ENCODE results near the gene KCNG2. TPM values are rescaled to one million over a fixed set of nuclear protein-coding genes. Genes with fewer than 3 reads are reported as not detected.

KCNG2 gene
- total RNA-seq, 3 donors from 2014 or later (not counting 1 experiment from before 2014, with no cell fraction given): not detected

- H3K27ac ChIP-seq (ENCODE audit: low read length): no peak overlapping the region
Measured at GRCh38 chr18:79823120-79823519, 25.4 kb downstream of the KCNG2 start.

GRCh38 chr18:79825913-79826312, 28.2 kb downstream of the KCNG2 start:
- no peak overlapping the region for H3K27ac Mint-ChIP-seq
- H3K9me3 Mint-ChIP-seq: no peaks in the 10 kb centered on the region
- no peaks in the 10 kb centered on the region for H3K27me3 ChIP-seq (ENCODE audit: control insufficient read depth, insufficient read depth, low read length)
- H3K27me3 Mint-ChIP-seq (ENCODE audit: low read depth in 2 of 2): no peaks in the 10 kb centered on the region
- 78% methylated on average over 26 of the region's 26 CpGs for WGBS (ENCODE audit: insufficient coverage)
- no peaks in the 10 kb centered on the region for H3K4me1 ChIP-seq (ENCODE audit: control insufficient read depth, insufficient read depth, low read length)
- H3K4me1 Mint-ChIP-seq: no peaks in the 10 kb centered on the region
- H3K4me3 ChIP-seq (ENCODE audit: low read length): no peak overlapping the region
- H3K4me3 Mint-ChIP-seq: no peak overlapping the region
- DNase-seq (no peak), ATAC-seq (no peak)
- intact Hi-C loops (cut with micrococcal nuclease): no loop called here
- no peaks in the 10 kb centered on the region for H3K36me3 Mint-ChIP-seq
- H3K36me3 ChIP-seq (ENCODE audit: control insufficient read depth, insufficient read depth, low read length): no peaks in the 10 kb centered on the region
- H3K27ac ChIP-seq (ENCODE audit: low read length): no peak overlapping the region
- TF ChIP-seq CTCF (IDR thresholded peaks at IDR 0.05): no peak
- no peaks in the 10 kb centered on the region for H3K9me3 ChIP-seq (ENCODE audit: control insufficient read depth, insufficient read depth, low read length)

More at GRCh38 chr18:79823120-79823519, 25.4 kb downstream of the KCNG2 start:
- H3K27ac Mint-ChIP-seq: no peak overlapping the region
- Histone ChIP-seq H3K36me3 (ENCODE audit: control insufficient read depth, insufficient read depth, low read length) (no peaks in the 10 kb centered on the region), H3K27me3 (ENCODE audit: control insufficient read depth, insufficient read depth, low read length) (no peaks in the 10 kb centered on the region), H3K9me3 (ENCODE audit: control insufficient read depth, insufficient read depth, low read length) (no peaks in the 10 kb centered on the region), H3K4me1 (ENCODE audit: control insufficient read depth, insufficient read depth, low read length) (peaks cover 18% of the 10 kb centered on the region), H3K4me3 (ENCODE audit: low read length) (no peak overlapping the region)
- no peak for ATAC-seq
- H3K36me3 Mint-ChIP-seq: no peaks in the 10 kb centered on the region
- peaks cover 0 to 12% of the 10 kb centered on the region in 2 donors for H3K4me1 Mint-ChIP-seq
- WGBS (ENCODE audit: insufficient coverage): 90% methylated on average over 12 of the region's 12 CpGs
- H3K27me3 Mint-ChIP-seq (ENCODE audit: low read depth in 2 of 2): peaks cover 0 to 7% of the 10 kb centered on the region in 2 donors
- TF ChIP-seq CTCF (IDR thresholded peaks at IDR 0.05): no peak
- no peak for DNase-seq
- no peaks in the 10 kb centered on the region for H3K9me3 Mint-ChIP-seq
- no peak overlapping the region for H3K4me3 Mint-ChIP-seq
- intact Hi-C loops (cut with micrococcal nuclease): no loop called here

GRCh38 chr18:79826966-79827365, 29.2 kb downstream of the KCNG2 start:
- Mint-ChIP-seq H3K27me3 (ENCODE audit: low read depth in 2 of 2) (no peaks in the 10 kb centered on the region), H3K4me3 (no peak overlapping the region), H3K36me3 (no peaks in the 10 kb centered on the region), H3K9me3 (no peaks in the 10 kb centered on the region), H3K27ac (no peak overlapping the region), H3K4me1 (no peaks in the 10 kb centered on the region)
- Histone ChIP-seq H3K4me3 (ENCODE audit: low read length) (no peak overlapping the region), H3K4me1 (ENCODE audit: control insufficient read depth, insufficient read depth, low read length) (no peaks in the 10 kb centered on the region), H3K36me3 (ENCODE audit: control insufficient read depth, insufficient read depth, low read length) (no peaks in the 10 kb centered on the region), H3K27ac (ENCODE audit: low read length) (no peak overlapping the region), H3K27me3 (ENCODE audit: control insufficient read depth, insufficient read depth, low read length) (no peaks in the 10 kb centered on the region), H3K9me3 (ENCODE audit: control insufficient read depth, insufficient read depth, low read length) (no peaks in the 10 kb centered on the region)
- DNase-seq (no peak), ATAC-seq (no peak)
- intact Hi-C loops (cut with micrococcal nuclease): no loop called here
- no peak for TF ChIP-seq CTCF (IDR thresholded peaks at IDR 0.05)
- WGBS (ENCODE audit: insufficient coverage): 84% methylated on average over 18 of the region's 18 CpGs

DNA sequence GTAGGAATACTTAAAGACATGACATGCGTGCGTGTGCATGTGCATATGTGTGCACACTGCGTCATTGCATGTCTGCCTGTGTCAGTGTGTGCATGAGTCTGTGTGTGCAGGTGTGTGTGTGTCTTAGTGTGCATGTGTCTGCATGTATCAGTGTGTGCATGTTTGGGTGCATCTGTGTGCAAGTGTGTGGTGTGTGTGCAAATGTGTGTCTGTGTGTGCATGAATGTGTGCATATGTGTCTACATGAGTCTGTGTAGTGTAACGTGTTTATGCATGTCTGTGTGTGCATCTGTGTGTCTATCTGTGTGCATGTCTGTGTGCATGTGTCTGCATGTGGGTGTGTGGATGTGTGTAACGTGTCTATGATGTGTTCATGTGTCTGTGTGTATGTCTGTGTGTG, 30.5 kb downstream of the KCNG2 start:
- no peaks in the 10 kb centered on the region for H3K4me1 ChIP-seq (ENCODE audit: control insufficient read depth, insufficient read depth, low read length)
- no peaks in the 10 kb centered on the region for H3K36me3 ChIP-seq (ENCODE audit: control insufficient read depth, insufficient read depth, low read length)
- TF ChIP-seq CTCF (IDR thresholded peaks at IDR 0.05): no peak
- DNase-seq (no peak), ATAC-seq (no peak)
- H3K4me3 Mint-ChIP-seq: no peak overlapping the region
- H3K27ac ChIP-seq (ENCODE audit: low read length): no peak overlapping the region
- no peak overlapping the region for H3K27ac Mint-ChIP-seq
- WGBS (ENCODE audit: insufficient coverage): 92% methylated on average over 5 of the region's 5 CpGs
- H3K27me3 Mint-ChIP-seq (ENCODE audit: low read depth in 2 of 2): peaks cover 0 to 6% of the 10 kb centered on the region in 2 donors
- no peaks in the 10 kb centered on the region for H3K9me3 ChIP-seq (ENCODE audit: control insufficient read depth, insufficient read depth, low read length)
- intact Hi-C loops (cut with micrococcal nuclease): no loop called here
- H3K4me3 ChIP-seq (ENCODE audit: low read length): no peak overlapping the region
- H3K27me3 ChIP-seq (ENCODE audit: control insufficient read depth, insufficient read depth, low read length): no peaks in the 10 kb centered on the region
- H3K9me3 Mint-ChIP-seq: no peaks in the 10 kb centered on the region
- no peaks in the 10 kb centered on the region for H3K36me3 Mint-ChIP-seq
- no peaks in the 10 kb centered on the region for H3K4me1 Mint-ChIP-seq

Measured in natural killer cell (primary cell).